ENCODE results near the gene RGS1.

- no peak for TF ChIP-seq CEBPB (IDR thresholded peaks at IDR 0.05)
- TF ChIP-seq CREB1 (IDR thresholded peaks at IDR 0.05; ENCODE audit: low read depth): no peak
- no peak for TF ChIP-seq EGR1 (IDR thresholded peaks at IDR 0.05)
- TF ChIP-seq EP300 (IDR thresholded peaks at IDR 0.05; ENCODE audit: borderline replicate concordance): no peak
- no peak for TF ChIP-seq YY1 (IDR thresholded peaks at IDR 0.05; ENCODE audit: low read depth)
These were observed 25.6 kb downstream of the RGS1 start for GRCh38 chr1:192601143-192601542.
